Glomerular visceral epithelial cell (primary cell): ENCODE results near the gene ADAMTSL3.

Experiments used
- DNase-seq: peaks from one replicate; pipeline ENCODE4 v3.0.0-alpha.2; 2016; ENCODE audit errors: extremely low spot score

Gene ADAMTSL3

DNA sequence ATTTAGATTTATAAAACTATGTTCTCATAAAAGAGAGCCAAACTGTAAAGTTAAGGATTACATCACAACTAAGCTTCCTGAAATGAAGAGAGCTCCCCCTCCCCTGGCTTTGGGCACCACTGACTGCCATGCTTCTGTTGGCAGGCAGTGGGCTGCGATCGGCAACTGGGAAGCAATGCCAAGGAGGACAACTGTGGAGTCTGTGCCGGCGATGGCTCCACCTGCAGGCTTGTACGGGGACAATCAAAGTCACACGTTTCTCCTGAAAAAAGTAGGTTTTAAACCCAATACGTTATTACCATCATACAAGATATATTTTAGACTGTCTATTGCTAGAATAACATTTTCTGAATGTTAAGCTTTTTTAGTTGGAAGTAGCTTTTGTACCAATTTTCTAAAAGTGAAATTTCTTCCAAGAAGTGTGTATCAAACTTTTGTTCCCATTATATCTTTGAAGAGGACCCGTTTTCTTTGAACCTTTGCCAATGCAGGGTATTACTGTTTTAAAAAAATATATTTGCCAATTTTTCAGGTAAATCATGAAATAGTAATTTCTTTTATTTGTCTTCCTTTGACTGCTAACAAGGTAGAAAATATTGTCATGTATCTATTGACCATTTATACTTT is 184.1 kb downstream of the ADAMTSL3 start:
- DNase-seq: peak; percentile 49

DNA sequence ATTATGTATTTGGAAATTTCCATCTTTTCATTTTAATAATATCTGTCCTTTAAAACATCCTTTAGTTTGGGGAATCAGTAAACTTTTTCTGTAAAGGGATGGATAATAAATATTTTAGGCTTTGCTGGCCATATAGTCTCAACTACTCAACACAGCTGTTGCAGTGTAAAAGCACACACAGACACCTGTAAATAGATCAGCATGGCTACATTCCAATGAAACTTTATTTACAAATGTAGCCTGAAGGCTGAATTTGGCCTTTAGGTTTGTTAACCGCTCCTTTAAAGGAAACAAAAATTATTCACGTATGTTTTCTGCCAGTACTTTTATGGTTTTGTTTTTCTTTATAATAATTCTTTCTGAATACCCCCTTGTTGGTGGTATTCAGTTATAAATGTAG is 184.8 kb downstream of the ADAMTSL3 start:
- no peak for DNase-seq

DNA sequence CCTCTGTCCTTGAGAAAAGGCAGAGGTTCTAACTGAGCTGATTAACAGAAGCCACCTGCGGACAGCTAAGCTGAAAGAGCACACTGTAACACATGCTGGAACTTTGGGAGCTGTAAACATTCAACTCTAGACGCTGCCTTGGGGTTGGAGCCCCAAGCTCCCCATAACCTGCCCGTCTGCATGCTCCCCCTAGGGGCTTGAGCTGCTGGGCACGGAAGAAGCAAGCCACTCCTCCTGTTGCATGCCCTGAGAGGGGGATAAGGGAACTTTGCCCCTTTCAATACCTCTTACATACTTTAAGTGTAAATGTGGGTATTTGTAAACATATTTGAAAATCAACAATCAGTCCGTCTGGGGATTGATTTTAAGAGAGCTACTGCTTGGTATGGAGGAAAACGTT is 188.4 kb downstream of the ADAMTSL3 start:
- DNase-seq: no peak

DNA sequence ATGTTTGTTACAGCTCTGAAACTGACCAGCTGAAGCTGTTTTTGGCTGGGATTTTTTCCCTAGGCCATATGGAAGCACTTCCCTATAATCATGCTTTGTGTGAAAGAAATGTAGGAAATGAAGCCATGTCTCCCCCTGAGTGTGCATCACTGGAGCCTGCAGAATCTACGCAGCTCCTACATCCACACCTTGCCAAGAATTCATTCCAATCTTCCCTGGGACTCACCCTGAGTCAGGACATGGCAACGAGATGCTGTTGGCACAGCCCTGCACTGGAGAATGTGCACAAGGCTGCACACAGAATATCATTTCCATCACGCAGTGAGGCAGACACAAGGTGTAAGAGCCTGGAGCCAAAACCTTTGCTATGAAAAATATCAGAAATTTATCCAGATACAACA is 189.5 kb downstream of the ADAMTSL3 start:
- no peak for DNase-seq

DNA sequence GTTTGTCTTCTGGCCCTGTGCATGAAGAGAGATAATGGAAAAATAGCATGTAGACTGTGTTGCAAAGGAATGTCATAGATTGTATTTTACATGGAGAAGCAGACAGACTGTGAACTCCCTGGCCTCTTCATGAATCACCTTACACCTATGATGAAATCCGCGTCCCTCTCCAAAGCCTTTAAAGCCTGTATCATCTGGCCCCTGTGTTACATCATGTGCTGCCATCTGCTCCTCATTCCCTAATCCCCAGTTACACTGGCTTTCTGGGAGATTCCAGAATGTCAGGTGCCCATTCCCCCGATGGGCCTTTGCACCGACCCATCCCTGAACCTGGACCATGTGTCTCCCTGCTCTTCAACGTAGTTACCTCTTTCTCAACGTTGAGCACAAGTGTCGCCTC is 190.8 kb downstream of the ADAMTSL3 start:
- no peak for DNase-seq

DNA sequence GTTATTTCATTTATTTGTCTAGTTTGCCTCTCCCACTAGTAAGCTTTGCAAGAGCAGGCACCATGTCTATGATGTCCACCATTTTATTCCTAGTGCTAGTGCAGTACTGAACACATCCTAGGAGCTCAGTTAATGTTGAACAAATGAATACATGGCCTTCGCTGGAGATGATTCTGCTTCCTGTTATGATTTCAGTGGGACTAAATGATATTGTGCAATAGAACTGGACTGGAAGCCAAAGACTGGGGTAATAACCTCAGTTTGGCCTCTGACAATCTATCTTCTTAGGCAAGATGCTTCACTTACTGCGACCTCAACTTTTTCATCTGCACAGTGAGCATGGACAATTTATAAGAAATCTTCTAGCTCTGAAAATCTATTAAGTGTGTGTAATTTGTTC is 191.3 kb downstream of the ADAMTSL3 start:
- DNase-seq: peak; percentile 25

DNA sequence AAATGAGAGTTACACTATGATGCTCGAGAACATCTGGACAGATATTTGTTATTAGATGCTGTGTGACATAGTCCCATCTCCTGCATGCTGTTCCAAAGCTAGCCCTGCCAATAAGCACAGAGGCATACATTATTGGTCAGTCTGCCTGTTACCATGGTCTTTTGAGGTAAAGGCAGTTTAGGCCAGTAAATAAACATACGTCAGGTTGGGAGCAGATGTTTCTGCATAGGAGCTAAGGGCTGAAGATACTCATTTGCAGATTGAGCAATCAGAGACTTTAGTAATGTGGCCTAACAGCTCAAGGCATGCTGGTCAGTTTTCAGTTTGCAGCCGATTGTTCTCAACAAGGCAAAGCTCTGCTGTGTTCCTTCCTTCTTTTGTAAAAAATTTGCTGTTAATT is 192.9 kb downstream of the ADAMTSL3 start:
- no peak for DNase-seq

DNA sequence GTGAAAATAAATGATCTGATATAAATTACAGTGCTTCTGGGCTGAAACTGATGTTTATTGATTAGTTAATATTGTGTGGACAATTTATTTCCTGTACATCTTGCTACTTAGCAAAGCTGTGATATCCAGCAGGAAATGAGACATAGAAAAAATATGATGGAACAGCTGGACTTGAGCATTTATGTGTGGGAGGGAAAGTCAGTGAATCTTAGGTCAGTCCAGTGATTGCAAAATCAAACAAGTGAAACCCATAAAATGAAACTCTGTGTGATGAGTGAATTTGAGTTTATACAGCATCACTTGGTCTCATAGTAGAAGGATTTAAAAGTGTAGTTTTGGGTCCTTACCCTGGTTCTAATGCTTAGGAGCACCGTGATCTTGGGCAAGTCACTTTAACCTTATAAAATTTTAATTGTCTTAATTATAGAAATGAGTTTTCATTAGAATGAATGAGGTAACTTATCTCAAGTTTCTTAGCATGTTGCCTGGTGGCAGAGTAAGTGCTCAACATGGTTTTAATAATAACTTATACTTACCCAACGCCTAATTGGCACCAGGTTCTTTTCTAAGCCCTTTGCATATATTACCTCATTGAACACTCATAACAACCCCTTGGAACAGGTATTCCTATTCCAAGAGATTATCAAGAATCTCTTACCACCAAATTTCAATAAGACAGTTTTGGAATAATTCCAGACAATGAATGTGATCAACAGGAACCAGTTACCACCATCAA is 194.6 kb downstream of the ADAMTSL3 start:
- DNase-seq: peak; percentile 47

DNA sequence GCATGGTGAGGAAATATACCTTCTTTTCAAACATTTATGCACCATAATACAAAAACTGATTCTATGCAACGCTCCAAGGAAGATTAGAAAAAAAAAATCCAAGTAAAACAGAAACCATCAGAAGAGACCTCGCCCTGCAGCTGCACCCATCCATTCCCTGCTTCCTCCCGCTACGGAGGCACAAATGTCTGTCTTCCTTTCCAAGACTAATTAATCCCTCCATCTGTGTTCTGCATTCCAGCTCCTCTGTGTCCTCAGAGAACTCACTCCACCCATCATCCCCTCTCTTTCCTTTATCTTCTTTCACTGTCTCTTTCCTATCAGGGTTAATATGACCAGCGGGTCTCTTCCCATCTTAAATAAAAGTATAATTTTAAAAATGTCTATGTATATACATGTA is 196.1 kb downstream of the ADAMTSL3 start:
- DNase-seq: no peak

DNA sequence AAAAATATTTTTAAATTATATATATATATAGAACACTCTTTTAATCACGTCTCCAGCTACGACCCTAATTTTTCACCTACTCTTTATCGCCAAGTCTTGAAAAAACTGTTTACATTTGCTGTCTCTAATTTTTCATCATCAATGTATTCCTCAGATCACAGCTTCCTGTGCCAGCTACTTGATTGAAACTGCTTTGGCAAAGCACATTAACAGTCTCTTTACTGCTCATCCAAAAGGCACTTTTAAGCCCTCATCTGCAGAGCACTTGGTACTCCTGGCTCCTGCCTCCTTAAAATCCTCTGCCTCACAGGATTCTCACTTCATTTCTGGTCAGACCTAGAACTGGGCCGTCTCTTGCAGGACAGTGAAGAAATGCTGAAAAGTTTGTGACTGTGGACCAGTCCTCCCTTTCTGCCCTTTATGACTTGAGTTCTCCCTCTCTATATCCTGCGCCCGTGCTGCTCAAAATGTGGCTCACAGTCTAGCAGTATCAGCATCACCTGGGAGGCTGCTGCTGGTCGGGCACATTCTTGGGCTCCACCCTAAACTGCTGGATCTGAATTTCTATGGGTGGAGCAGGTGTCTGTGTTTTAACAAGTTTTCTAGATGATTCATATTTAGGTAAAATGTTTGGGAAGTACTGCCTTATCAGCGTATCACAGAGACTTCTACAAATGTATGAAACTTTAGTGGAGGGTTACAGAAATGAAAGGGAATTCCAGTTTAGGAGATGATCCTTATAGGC is 196.8 kb downstream of the ADAMTSL3 start:
- DNase-seq: no peak

DNA sequence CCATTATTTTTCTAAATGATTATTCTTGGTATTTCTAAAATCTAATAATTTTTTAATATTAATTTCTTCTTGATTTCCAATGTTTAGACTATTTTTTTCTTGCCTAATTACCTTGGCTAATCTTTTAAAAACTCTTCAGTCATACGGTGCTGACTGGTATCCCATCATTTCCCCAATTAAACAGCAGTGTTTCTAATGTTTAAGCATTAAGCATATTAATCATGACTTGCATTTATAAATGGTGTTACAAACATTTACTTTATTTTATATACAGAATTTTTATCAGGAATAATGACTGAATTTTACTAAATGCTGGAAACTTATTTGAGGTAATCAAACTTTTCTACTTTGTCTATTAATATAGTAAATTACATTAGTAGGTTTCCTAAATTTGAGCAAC is 199.3 kb downstream of the ADAMTSL3 start:
- no peak for DNase-seq

DNA sequence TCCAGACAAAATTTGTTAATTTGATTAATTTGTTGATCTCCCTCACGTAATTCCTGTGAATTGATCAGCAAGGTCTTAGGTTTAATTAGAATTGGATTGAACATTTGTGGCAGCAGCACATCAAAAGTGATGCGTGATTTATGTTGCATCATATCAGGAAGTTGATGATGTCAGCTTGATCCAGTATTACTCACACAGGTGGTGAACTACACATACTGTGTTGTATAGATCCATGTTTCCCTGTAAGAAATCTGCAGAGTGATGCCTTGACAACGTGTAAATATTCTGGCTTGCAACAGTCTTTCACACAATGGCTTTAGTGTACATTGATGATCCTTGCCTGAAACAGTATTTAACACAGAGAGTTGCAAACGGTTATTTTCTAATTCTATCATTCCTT is 200.4 kb downstream of the ADAMTSL3 start:
- peak; percentile 18 for DNase-seq

DNA sequence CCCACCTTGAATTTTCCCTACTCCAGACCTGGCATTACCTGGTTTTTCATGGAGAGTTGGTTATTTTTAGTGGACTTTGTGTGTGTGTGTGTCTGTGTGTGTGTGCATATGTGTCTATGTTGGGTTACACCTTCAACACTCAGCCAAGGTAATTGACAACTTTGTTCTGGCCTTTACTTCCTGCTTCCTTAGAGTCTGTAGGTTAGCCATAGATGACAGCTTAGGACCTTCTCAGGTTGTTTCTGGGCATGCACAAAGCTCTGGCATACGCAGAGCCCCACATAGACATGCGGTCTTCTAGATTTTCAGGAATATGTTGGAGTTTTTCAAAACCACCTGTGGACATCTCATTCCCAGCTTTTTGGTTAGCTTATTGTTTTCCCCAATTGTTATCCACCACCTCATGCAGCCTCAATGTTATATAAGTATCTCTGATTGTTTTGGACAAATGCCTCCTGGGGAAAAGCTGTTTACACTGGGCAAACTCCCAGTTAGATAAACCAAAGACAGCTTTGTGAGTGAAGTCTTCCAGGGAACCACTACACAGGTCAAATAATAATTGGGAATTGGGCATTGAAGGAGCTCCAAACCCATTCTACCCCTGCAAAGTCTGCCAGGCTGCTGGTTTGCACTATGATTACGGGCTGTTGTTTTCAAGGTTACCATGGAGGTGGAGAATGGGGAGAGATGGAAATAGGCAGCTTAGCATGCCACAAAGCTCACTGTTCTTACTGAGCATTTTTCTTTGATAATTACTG is 201.2 kb downstream of the ADAMTSL3 start:
- DNase-seq: no peak

DNA sequence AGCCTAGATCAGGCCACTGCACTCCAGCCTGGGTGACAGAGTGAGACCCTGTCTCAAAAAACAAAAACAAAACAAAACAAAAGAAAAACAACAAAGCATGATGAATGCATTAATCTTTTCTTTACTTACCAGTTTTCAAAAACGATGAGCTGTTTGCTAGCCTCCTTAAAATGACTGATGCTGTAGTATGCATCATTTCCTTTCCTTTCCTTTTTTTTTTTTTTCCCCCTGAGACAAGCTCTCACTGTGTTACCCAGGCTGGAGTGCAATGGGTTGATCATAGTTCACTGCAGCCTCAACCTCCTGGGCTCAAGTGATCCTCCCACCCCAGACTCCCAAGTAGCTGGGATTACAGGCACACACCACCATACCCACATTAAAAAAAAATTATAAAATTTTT is 202.0 kb downstream of the ADAMTSL3 start:
- no peak for DNase-seq

DNA sequence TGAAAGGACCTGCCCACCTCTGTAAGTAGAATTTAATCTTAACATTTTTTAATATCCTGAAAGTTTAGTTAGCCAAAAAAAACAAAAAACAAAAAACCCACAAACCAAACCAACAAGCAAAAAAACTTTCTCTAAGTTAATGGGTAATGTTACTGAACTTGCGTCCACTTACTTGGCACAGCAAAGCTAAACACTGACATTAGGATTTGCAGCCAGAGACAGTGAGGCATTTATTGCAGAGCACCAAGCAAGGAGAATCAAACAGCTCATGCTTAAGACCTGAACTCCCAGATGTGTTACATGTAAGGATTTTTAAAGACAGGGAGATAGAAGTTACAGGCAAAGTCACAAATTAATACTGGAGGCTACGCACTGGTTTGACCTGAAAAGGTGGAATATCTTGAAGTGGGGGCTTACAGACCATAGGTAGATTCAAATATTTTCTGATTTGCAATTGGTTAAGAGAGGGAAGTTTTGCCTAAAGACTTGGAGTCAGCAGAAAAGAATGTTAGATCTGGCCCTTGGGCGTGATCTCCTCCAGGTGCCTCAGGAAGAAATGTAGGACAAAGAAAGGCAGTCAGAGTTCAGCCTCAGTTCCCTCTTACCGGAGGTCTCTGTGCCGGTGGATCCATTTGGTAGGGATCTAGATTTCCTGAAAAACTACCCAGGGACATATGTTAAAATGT is 205.0 kb downstream of the ADAMTSL3 start:
- DNase-seq: no peak

DNA sequence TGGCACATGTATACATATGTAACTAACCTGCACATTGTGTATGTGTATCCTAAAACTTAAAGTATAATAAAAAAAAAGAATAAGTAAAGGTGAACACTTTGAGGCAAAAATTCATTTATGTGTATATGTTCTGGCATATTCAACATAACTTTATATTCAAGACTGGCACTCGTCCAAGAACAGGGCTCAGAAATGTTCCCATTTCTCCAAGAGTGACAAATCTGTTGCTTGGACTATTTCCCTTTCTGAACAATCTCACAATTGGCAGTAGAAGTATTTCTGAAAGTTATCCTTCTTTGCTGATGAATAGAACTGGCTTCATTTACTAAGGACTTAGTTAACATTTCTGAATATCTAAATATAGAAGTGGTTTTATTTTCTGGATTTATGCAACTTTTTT is 212.8 kb downstream of the ADAMTSL3 start:
- no peak for DNase-seq

DNA sequence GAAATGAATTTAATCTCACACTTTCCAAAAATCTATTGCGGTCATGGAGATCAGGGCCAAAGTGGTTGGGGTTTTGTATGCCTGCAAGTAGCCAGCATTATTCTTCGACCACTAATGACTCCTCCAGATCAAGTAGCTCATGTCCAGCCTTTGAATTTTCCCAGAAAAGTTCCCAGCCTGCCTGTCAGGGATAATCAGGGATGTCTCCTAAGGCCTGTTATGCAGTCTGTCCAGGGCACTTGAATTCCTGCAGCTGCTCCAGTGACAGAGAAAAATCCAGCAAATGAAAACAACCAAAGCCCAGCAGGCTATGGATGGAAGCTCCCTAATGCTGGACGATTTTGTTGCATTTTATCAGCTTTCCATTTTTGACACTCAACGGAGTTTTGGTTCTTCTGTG is 215.4 kb downstream of the ADAMTSL3 start:
- DNase-seq: no peak

DNA sequence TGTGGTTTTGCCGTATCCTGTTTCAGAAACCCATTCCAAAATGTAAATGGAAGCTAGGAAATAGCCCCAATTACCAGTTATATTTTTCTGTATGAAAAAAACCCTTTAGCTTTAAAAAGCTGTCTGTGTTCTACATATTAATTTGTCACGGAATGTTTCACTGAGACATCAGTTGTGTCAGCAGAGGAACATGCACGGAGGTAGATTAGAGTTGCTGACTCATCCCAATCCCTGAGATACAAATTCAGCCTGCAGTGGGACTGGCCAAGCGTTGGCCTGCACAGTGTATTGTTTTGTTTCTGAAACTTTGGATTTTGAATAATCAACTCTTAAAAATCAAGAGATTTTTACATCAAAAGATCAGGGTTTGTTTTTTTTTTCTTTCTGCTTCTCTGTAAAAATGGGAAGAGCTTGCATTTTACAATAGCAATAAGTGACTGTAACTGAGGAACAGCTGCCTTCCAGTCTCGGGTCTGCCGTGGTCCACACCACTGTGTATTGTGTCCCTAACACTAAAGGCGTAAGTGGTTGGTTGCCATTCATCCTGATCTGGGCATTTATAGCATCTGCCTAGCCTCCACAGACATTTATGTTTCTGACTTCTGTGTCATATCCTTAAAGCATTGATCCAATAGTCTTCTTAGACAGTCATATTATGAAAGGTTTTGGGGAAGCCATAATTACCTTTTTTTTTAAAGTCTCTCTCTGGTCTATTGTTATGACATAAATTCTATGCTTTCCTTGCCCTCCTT is 218.1 kb downstream of the ADAMTSL3 start:
- DNase-seq: peak; percentile 53

DNA sequence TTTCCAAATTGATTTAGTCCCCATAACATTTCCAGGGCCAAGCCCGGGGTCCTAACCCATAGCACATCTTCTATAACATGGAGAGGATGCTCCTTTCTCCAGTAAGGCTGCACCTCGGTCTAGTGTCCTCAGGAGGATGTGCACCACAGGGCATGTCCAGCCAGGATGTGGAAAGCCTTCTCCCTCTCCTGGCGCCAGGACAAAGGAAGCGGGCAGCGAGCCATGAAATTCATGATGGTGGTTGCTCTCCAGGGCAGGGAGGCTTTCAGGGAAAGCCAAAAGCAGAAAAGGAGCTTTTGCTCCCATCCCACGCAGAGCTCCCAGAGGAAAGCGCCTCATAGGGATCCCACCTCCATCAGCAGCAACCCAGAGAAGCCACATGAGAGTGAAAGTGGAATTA is 220.0 kb downstream of the ADAMTSL3 start:
- peak; percentile 49 for DNase-seq

DNA sequence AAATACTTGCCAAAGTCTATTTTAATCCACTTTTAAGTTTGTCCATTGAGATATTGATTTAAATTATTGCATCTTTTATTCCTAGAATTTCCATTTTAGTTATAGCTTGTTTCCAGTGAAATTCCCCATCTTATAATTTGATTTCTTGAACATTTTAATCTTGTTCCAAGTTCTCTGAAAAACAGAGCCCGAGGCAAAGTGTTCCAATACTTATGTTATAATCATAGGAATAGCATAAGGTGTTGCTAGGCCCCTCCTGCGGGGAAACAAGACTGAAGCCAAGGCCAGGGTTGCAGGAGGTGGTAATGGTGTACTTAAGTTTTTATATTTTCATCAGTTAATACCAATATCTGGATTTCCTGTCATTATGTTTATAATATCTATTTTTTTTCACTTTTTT is 226.6 kb downstream of the ADAMTSL3 start:
- DNase-seq: no peak

DNA sequence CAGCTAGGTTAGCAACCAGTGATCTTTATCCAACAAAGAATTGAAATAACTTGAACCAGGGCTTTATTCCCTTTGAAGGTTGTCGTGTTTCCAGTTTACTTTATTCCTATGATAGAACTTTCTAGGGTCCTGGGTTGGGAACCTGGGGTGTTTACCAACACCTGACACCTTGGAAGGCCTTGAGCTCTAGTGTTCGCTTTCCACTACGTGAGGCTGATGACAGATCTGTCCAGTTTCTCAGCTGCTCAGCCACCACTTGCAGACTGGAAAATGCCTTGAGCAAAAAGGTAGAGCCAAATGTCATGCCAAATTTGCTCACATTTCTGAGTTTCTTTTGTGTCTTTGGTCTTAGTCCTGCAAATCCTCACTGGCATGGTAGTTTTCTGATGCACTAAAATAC is 227.2 kb downstream of the ADAMTSL3 start:
- DNase-seq: no peak
